Body of pancreas (tissue), 4 donors: Measurements from ENCODE around the gene ISLR2. TPM values are rescaled to one million over a fixed set of nuclear protein-coding genes. Genes with fewer than 3 reads are reported as not detected.
A peak's percentile ranks its signal among the peaks of the same experiment; 100 is the strongest.

Experiments
- ATAC-seq: fragments of 150-250 bp; one replicate; pipeline ENCODE4 v1.9.1; 2016
- DNase-seq, 4 donors: peaks; one replicate each; pipeline ENCODE4 v3.0.0-alpha.2; 2019
- H3K27ac ChIP-seq, 4 donors: fragments of 200-600 bp; sonication (generic); 1 replicate in 3 of 4; 2 replicates in 1 of 4; pipeline versions ENCODE4 v1.5.1 to v1.6.1; 2016 to 2019; ENCODE audit warnings: mild to moderate bottlenecking in 1 of 4, mixed read lengths in 1 of 4, moderate library complexity in 1 of 4
- H3K27me3 ChIP-seq, 2 donors: fragments of 200-600 bp; sonication (generic); one replicate each; pipeline ENCODE4 v1.6.0; 2016; ENCODE audit warnings: mild to moderate bottlenecking in 1 of 2
- H3K36me3 ChIP-seq, 2 donors: fragments of 200-600 bp; sonication (generic); replicated peaks in 1 of 2; 2 replicates each; pipeline ENCODE4 v1.5.1; 2016; ENCODE audit warnings: low read depth in 2 of 2; ENCODE audit not compliant: insufficient read depth in 1 of 2
- H3K4me1 ChIP-seq: fragments of 200-600 bp; sonication (generic); one replicate; pipeline ENCODE4 v1.6.0; 2016
- H3K4me3 ChIP-seq, 2 donors: fragments of 200-600 bp; sonication (generic); 1 replicate in 1 of 2; 2 replicates in 1 of 2; pipeline ENCODE4 v1.5.1; 2016 to 2019
- H3K9me3 ChIP-seq, 3 donors: fragments of 200-600 bp; sonication (generic); 1 replicate in 2 of 3; 2 replicates in 1 of 3; pipeline ENCODE4 v1.5.1; 2016
- POLR2A ChIP-seq, 3 donors: fragments of 450-650 bp; IDR thresholded peaks; one replicate each; pipeline ENCODE4 v1.6.1; 2016; ENCODE audit warnings: antibody characterized with exemption in 3 of 3, mild to moderate bottlenecking in 2 of 3
- WGBS, 2 donors: methylation state at CpG; one replicate each; pipeline ENCODE4 v1.1.5; 2017; 5-methylcytosine and 5-hydroxymethylcytosine counted together
- intact Hi-C: fragments of 100-400 bp; cut with DNase I; formaldehyde crosslinking; loops from one replicate; pipeline ENCODE4 v1.15.1; 2023
- total RNA-seq, 2 donors: library from RNA; depleted of rRNA; stranded (reverse); fragments of >200 nt; gene quantifications; one replicate each; pipeline ENCODE4 v1.1.0, GENCODE V29; 2016
- TF ChIP-seq, protein P1 (sequence below), 7 experiments: fragments of 450-650 bp in 4 of 7; fragments of 200-600 bp in 3 of 7; sonication (generic) in 3 of 7; IDR thresholded peaks; one replicate each; pipeline ENCODE4 v1.5.1; 2016 to 2019; ENCODE audit warnings: antibody characterized with exemption in 7 of 7

The ISLR2 gene
- total RNA-seq, 2 donors from 2014 or later: not detected

DNA sequence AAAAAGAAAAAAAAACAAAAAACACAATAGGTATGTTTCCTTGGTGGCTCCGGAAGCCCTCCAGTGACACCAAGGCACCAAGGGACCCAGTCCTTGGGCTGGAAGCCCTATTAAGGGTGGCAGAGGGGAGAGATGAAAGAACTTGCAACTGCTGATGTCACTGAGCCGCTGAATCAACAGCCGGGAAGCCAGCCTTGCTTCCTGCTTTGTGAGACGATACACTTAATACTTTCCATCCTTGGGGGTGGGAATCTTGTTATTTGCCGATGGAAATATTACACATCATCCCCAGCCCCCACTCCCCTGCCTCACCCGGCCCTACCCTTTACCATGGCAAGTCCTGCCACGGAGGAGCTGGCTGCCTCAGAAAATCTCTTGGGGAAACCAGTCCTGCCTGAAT lies 5.6 kb upstream of the ISLR2 start:
- no peak overlapping the region for H3K27ac ChIP-seq
- H3K27me3 ChIP-seq: peaks cover 0 to 25% of the 10 kb centered on the region in 2 donors
- H3K9me3 ChIP-seq: no peaks in the 10 kb centered on the region
- H3K4me3 ChIP-seq: no peak overlapping the region
- 40 to 42% methylated on average over 7 of the region's 7 CpGs for WGBS, 2 donors
- peaks cover 21% of the 10 kb centered on the region for H3K4me1 ChIP-seq
- no peak for DNase-seq
- no peak for ATAC-seq
- intact Hi-C loops: loop anchor here (5.0 kb wide), 1 partner anchor 183 kb away; no protein-coding TSS in a partner anchor
- TF ChIP-seq, protein P1, sequence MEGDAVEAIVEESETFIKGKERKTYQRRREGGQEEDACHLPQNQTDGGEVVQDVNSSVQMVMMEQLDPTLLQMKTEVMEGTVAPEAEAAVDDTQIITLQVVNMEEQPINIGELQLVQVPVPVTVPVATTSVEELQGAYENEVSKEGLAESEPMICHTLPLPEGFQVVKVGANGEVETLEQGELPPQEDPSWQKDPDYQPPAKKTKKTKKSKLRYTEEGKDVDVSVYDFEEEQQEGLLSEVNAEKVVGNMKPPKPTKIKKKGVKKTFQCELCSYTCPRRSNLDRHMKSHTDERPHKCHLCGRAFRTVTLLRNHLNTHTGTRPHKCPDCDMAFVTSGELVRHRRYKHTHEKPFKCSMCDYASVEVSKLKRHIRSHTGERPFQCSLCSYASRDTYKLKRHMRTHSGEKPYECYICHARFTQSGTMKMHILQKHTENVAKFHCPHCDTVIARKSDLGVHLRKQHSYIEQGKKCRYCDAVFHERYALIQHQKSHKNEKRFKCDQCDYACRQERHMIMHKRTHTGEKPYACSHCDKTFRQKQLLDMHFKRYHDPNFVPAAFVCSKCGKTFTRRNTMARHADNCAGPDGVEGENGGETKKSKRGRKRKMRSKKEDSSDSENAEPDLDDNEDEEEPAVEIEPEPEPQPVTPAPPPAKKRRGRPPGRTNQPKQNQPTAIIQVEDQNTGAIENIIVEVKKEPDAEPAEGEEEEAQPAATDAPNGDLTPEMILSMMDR (IDR thresholded peaks at IDR 0.05): no peak
- no peak for TF ChIP-seq POLR2A (IDR thresholded peaks at IDR 0.05)
- H3K36me3 ChIP-seq: no peaks in the 10 kb centered on the region

DNA sequence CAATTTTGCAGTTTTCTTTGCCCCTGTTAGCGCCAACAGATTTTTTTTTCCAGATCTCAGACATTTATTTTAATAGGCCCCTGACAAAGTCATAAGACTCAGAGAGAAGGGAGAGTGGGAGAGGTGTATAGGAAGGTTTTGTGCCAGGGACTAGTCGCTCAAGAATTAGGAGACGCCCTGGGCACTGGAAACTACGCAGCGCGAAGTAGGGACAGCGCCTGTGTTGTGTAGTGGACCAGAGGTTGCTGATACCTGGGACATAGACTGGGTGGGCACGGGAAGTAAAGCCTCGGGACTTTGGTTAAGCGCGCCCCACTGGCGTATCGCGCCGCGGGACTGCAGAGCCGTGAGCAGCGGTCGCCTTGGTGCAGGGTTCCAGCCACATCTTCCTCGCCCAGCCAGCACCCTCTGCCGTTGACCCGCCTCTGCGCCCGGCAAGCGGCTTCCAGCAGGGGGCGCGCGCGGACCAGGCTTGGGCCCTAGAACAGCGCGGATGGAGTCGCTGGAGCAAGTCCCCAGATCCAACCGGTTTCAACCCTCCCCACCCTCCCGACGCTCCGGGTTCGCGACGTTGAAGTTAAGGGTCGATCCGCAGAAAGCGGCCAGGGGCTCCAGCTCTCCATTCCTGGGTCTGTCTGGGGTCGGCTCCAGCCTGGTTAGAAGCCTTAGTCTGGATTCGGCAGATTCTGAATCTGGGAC lies 3.0 kb upstream of the ISLR2 start:
- Histone ChIP-seq H3K27me3 (peaks cover 0 to 33% of the 10 kb centered on the region in 2 donors), H3K36me3 (no peaks in the 10 kb centered on the region), H3K4me1 (peaks cover 21% of the 10 kb centered on the region), H3K9me3 (no peaks in the 10 kb centered on the region), H3K27ac (no peak overlapping the region), H3K4me3 (no peak overlapping the region)
- 7 to 24% methylated on average over 11 to 44 of the region's 44 CpGs for WGBS, 2 donors
- peak; percentile 85 to 89 (median 87) for DNase-seq
- ATAC-seq: peak; percentile 88
- TF ChIP-seq, protein P1 (IDR thresholded peaks at IDR 0.05): peak; percentile 88 to 98 (median 95)
- no peak for TF ChIP-seq POLR2A (IDR thresholded peaks at IDR 0.05)
- intact Hi-C loops: loop anchor here (5.0 kb wide), 1 partner anchor 180 kb away; no protein-coding TSS in a partner anchor

DNA sequence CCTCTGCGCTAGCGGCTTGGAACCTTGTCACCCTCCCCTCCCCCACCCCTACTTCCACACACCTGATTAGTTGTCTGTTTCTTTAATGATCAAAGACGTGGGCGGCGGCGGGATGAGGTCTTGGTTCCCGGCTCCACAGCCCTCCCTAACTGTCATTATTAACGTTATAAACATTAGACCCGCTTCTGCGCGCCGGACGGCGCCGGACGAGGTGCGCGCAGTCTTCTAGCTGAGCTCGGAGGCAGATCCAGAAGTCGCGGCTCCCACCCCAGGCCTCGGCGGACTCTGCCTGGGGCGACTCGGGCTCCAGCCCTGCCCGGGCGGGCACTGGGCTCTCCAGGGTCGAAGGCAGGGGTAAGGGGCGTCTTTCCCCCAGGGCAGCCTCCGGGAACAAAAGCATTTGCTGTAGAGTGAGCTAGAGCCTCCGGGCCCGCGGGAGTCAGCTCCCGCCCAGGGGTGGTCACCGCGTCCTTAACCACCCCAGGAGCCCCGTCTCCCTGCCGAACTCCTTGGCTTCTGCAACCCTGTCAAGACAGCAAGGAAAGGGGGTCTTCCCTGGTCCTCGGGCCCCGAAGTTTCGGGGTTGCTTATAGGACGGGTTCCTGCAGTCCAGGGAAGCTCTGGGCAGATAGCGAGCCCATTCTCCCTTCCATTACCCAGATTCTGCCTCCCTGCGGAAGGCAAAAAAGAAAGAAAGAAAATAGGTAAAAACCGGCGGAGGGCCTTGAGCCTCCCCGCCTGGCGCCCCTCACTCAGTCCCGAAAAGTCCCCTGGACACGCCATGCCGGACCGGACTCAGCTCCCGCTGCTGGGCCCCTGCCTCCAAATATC lies 2.2 kb upstream of the ISLR2 start:
- Histone ChIP-seq H3K4me1 (peaks cover 21% of the 10 kb centered on the region), H3K27ac (no peak overlapping the region), H3K9me3 (no peaks in the 10 kb centered on the region), H3K36me3 (no peaks in the 10 kb centered on the region), H3K4me3 (no peak overlapping the region), H3K27me3 (peaks cover 0 to 34% of the 10 kb centered on the region in 2 donors)
- peak; percentile 22 for ATAC-seq
- intact Hi-C loops: loop anchor here (5.0 kb wide), 1 partner anchor 179 kb away; no protein-coding TSS in a partner anchor
- no peak for TF ChIP-seq POLR2A (IDR thresholded peaks at IDR 0.05)
- TF ChIP-seq, protein P1 (IDR thresholded peaks at IDR 0.05): no peak
- 4 to 21% methylated on average over 14 to 51 of the region's 53 CpGs for WGBS, 2 donors
- DNase-seq: no peak

DNA sequence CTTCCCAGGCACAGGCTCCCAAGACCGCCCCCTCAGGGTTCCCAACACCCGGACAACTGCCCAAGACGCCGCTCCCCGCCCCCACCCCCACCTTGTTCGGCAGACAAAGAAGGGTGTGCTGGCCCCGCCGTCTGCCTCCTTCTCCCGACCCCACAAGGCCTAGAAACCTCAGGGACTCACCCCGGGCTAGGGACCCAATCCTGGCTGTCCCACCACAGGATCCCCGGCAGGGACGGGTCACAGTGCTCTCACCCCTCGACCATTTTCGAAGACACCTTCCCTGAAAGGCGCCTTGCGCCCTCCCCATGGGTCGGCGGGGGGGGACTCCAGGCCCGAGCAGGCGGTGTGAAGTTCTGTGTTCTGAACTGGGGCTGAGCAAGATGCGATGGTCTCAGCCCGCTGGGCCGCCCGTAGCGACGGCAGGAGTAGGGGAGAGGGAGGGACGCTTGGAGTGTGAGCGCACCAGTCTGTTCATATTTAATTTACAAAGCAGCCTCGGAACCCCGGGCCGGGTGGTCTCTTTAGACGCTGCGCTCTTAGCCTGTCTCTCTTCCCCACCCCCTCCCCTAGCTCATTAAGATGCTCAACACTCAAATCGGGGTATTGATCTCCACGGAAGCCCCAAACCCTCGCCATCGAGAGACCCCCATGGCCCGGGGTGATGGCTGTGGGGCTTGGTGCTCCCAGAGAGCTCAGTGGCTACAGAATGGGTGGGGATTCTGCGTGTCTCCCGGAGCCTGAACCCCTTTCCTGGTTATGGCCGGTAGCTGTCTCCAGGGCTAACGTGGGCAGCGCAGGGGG lies 1.4 kb upstream of the ISLR2 start:
- DNase-seq: no peak

More for the DNA sequence above, 1.4 kb upstream of the ISLR2 start:
- H3K4me3 ChIP-seq: no peak overlapping the region
- TF ChIP-seq, protein P1 (IDR thresholded peaks at IDR 0.05): no peak
- TF ChIP-seq POLR2A (IDR thresholded peaks at IDR 0.05): no peak
- no peaks in the 10 kb centered on the region for H3K9me3 ChIP-seq
- intact Hi-C loops: loop anchor here (5.0 kb wide), 1 partner anchor 178 kb away; no protein-coding TSS in a partner anchor
- no peak overlapping the region for H3K27ac ChIP-seq
- H3K4me1 ChIP-seq: peaks cover 23% of the 10 kb centered on the region
- H3K36me3 ChIP-seq: no peaks in the 10 kb centered on the region
- no peak for ATAC-seq
- 4 to 5% methylated on average over 27 to 43 of the region's 43 CpGs for WGBS, 2 donors
- H3K27me3 ChIP-seq: peaks cover 0 to 42% of the 10 kb centered on the region in 2 donors
